ENCODE results near the gene RNF5. TPM values are rescaled to one million over a fixed set of nuclear protein-coding genes. Genes with fewer than 3 reads are reported as not detected.

RNF5 gene
- total and polyA plus RNA-seq, 10 of the 15 experiments (the other 5 are each of a cell fraction or from before 2014, with no cell fraction given): 31.4 to 114 (median 62.8) TPM

GRCh38 chr6:32152769-32153563 is 25.2 kb upstream of the RNF5 start (continued):
- TF ChIP-seq PAX8 (IDR thresholded peaks at IDR 0.05): no peak
- TF ChIP-seq MXI1 (IDR thresholded peaks at IDR 0.05; ENCODE audit: low read depth, low read length): no peak
- TF ChIP-seq MYC (IDR thresholded peaks at IDR 0.05; ENCODE audit: insufficient read depth, insufficient read length, insufficient replicate concordance, low read length, severe bottlenecking): no peak
- no peak for TF ChIP-seq RCOR1 (conservative IDR thresholded peaks at IDR 0.05; ENCODE audit: low read depth, low read length)
- TF ChIP-seq IRF3 (IDR thresholded peaks at IDR 0.05): no peak
- TF ChIP-seq REST (IDR thresholded peaks at IDR 0.05; ENCODE audit: low read depth, low read length): no peak
- no peak for TF ChIP-seq EZH2 (IDR thresholded peaks at IDR 0.05; ENCODE audit: borderline replicate concordance, control insufficient read depth, low read depth, low read length)

Data from GM12878 (cell line).